Measurements from ENCODE around the gene SCUBE1. TPM values are rescaled to one million over a fixed set of nuclear protein-coding genes. Genes with fewer than 3 reads are reported as not detected.

The SCUBE1 gene
- total and polyA plus RNA-seq, 8 donors = 0.04 to 0.41 (median 0.12) TPM; not detected in 3

DNA sequence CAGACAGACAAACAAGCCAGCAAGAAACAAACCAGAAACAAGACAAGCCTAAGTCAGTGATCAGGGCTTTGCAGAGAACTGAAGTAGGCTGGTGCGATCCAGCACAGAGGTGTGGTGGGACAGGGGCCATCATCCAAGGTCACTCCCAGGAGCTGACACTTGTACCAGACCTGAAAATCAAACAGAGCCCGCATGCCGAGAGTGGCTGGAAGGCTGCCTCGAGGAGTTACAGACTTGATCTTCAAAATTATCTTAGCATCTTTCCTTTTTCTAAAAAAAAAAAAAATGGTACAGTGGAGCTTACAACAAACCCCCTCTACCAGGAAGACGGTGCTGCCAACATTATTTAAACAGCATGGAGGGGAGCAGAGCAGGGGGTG is 8.8 kb upstream of the SCUBE1 start:
- TF ChIP-seq, protein P1, sequence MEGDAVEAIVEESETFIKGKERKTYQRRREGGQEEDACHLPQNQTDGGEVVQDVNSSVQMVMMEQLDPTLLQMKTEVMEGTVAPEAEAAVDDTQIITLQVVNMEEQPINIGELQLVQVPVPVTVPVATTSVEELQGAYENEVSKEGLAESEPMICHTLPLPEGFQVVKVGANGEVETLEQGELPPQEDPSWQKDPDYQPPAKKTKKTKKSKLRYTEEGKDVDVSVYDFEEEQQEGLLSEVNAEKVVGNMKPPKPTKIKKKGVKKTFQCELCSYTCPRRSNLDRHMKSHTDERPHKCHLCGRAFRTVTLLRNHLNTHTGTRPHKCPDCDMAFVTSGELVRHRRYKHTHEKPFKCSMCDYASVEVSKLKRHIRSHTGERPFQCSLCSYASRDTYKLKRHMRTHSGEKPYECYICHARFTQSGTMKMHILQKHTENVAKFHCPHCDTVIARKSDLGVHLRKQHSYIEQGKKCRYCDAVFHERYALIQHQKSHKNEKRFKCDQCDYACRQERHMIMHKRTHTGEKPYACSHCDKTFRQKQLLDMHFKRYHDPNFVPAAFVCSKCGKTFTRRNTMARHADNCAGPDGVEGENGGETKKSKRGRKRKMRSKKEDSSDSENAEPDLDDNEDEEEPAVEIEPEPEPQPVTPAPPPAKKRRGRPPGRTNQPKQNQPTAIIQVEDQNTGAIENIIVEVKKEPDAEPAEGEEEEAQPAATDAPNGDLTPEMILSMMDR (IDR thresholded peaks at IDR 0.05) = no peak
- Histone ChIP-seq H3K36me3 (no peaks in the 10 kb centered on the region), H3K4me1 (no peaks in the 10 kb centered on the region), H3K27ac (no peak overlapping the region), H3K9me3 (no peaks in the 10 kb centered on the region), H3K27me3 (no peaks in the 10 kb centered on the region), H3K4me3 (no peak overlapping the region)
- FAIRE-seq (no peak), ATAC-seq (no peak), DNase-seq (no peak)
- WGBS, 2 donors = 22 to 24% methylated on average over 5 of the region's 5 CpGs
- intact Hi-C loops (cut with DNase I) = no loop called here

DNA sequence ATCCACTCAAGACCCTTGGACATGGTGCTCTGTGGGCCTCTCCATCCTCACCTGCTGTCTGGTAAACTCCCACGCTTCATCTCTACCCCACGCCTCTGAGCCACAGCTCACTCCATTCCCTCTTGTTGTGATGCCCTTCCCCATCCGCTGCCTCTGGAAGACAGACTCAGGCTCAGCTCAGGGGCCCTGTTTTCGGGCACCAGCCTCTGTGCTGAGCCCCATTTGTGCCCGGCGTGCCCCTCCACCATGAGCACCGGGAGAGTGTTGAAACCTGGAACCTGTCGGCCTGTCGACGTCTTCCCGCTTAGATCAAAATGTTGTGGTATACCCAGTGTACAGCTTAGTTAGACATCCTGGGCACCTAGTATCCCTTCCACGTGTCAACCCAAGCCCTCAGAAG is 6.5 kb upstream of the SCUBE1 start:
- ATAC-seq (no peak), DNase-seq (no peak), FAIRE-seq (no peak)
- WGBS, 2 donors = 89 to 91% methylated on average over 12 of the region's 12 CpGs
- H3K4me1 ChIP-seq = no peaks in the 10 kb centered on the region
- no peak overlapping the region for H3K4me3 ChIP-seq
- no peaks in the 10 kb centered on the region for H3K9me3 ChIP-seq
- H3K27me3 ChIP-seq = no peaks in the 10 kb centered on the region
- TF ChIP-seq, protein P1 (IDR thresholded peaks at IDR 0.05) = no peak
- intact Hi-C loops (cut with DNase I) = loop anchor here in 1 of 3 donors (5.0 to 10.0 kb wide), 2 partner anchors 75 to 117 kb away; no protein-coding TSS in a partner anchor
- no peak overlapping the region for H3K27ac ChIP-seq
- no peaks in the 10 kb centered on the region for H3K36me3 ChIP-seq

GRCh38 chr22:43346521-43346929 is 3.4 kb upstream of the SCUBE1 start:
- intact Hi-C loops (cut with DNase I) = loop anchor here in 1 of 3 donors (5.0 to 10.0 kb wide), 2 partner anchors 72 to 114 kb away; no protein-coding TSS in a partner anchor

DNA sequence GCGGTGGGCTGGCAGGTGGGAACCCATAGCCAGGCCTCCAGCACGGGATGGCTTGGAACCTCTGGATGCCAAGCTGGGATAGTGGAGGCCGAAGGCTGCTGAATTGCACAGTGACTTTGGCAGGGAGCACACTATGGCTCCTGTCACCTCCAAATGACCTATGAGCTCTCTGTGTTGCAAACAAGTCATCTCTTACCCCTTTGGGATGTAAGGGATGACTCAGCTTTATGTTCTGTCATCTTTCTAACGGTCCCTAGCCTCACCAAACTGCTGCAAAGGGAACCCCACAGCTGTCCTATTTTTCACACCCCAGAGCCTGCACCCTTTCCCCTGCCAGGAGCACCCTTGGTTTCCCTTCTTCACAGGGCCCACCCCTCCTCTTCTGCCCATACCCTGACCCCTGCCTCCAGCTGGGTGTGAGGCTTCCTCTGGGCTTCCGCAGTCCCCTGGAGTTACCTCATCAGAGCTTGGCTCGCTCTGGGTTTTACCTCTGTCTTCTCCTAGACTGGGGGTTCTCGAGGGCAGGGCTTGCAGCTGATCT is 2.7 kb upstream of the SCUBE1 start:
- DNase-seq (no peak), FAIRE-seq (no peak), ATAC-seq (no peak)
- H3K27me3 ChIP-seq = peaks cover 0 to 7% (median 3%) of the 10 kb centered on the region in 4 donors
- no peaks in the 10 kb centered on the region for H3K9me3 ChIP-seq
- no peak overlapping the region for H3K4me3 ChIP-seq
- peaks cover 0 to 4% (median 0%) of the 10 kb centered on the region in 3 donors for H3K4me1 ChIP-seq
- no peaks in the 10 kb centered on the region for H3K36me3 ChIP-seq
- TF ChIP-seq, protein P1 (IDR thresholded peaks at IDR 0.05) = no peak
- WGBS, 2 donors = 77 to 85% methylated on average over 7 of the region's 7 CpGs
- intact Hi-C loops (cut with DNase I) = loop anchor here in 1 of 3 donors (5.0 to 10.0 kb wide), 2 partner anchors 71 to 114 kb away; no protein-coding TSS in a partner anchor
- H3K27ac ChIP-seq = no peak overlapping the region

More at GRCh38 chr22:43346521-43346929, 3.4 kb upstream of the SCUBE1 start:
- Histone ChIP-seq H3K36me3 (no peaks in the 10 kb centered on the region), H3K27me3 (peaks cover 0 to 7% (median 3%) of the 10 kb centered on the region in 4 donors), H3K9me3 (no peaks in the 10 kb centered on the region), H3K4me3 (no peak overlapping the region), H3K4me1 (peaks cover 0 to 4% (median 0%) of the 10 kb centered on the region in 3 donors), H3K27ac (no peak overlapping the region)
- ATAC-seq (peak in 3 of 4 donors; percentile 66 to 76 (median 73)), DNase-seq (peak; percentile 23 to 79 (median 48)), FAIRE-seq (no peak)
- WGBS, 2 donors = 13 to 16% methylated on average over 8 of the region's 8 CpGs
- TF ChIP-seq, protein P1 (IDR thresholded peaks at IDR 0.05) = peak; percentile 31 to 56 (median 44)

- H3K27me3 ChIP-seq = peaks cover 0 to 7% (median 3%) of the 10 kb centered on the region in 4 donors
- intact Hi-C loops (cut with DNase I) = loop anchor here in 1 of 3 donors (5.0 to 10.0 kb wide), 2 partner anchors 71 to 113 kb away; no protein-coding TSS in a partner anchor
- no peak for FAIRE-seq
These were observed 2.2 kb upstream of the SCUBE1 start for GRCh38 chr22:43345356-43345755.

More at GRCh38 chr22:43345356-43345755, 2.2 kb upstream of the SCUBE1 start:
- peaks cover 0 to 4% (median 0%) of the 10 kb centered on the region in 3 donors for H3K4me1 ChIP-seq
- ATAC-seq (no peak), DNase-seq (no peak)
- no peak overlapping the region for H3K4me3 ChIP-seq
- H3K9me3 ChIP-seq = no peaks in the 10 kb centered on the region
- H3K27ac ChIP-seq = no peak overlapping the region
- no peaks in the 10 kb centered on the region for H3K36me3 ChIP-seq
- WGBS, 2 donors = 84 to 94% methylated on average over 7 of the region's 7 CpGs
- TF ChIP-seq, protein P1 (IDR thresholded peaks at IDR 0.05) = no peak

All from pancreas (tissue), 10 donors.